ENCODE results near the gene EFCAB11. TPM values are rescaled to one million over a fixed set of nuclear protein-coding genes. Genes with fewer than 3 reads are reported as not detected.

EFCAB11 gene
- total RNA-seq, 1 experiment from 2014 or later = 15.5 TPM

- ChIA-PET CTCF (interaction anchor here (0.5 to 3.8 kb wide), 3 partner anchors 15 to 1567 kb away, joined by 4 to 18 read pairs (median 6); no protein-coding TSS in a partner anchor), POLR2A (no interaction called here)
- no peak overlapping the region for H3K27ac Mint-ChIP-seq
- TF ChIP-seq MAX (CRISPR knock-in tag; IDR thresholded peaks at IDR 0.05) (no peak), E2F5 (CRISPR knock-in tag; IDR thresholded peaks at IDR 0.05) (no peak), CTCF (IDR thresholded peaks at IDR 0.05) (no peak)
- DNase-seq (ENCODE audit: low spot score) = no peak
- no peaks in the 10 kb centered on the region for H3K27me3 Mint-ChIP-seq (ENCODE audit: low read depth)
- peaks cover under 1% of the 10 kb centered on the region; the same call in 1 of the 2 replicates for H3K36me3 Mint-ChIP-seq
- H3K4me3 Mint-ChIP-seq = no peak overlapping the region
- no peaks in the 10 kb centered on the region for H3K9me3 Mint-ChIP-seq
- ATAC-seq = no peak
- peaks cover 55% of the 10 kb centered on the region for H3K4me1 Mint-ChIP-seq
Observed at GRCh38 chr14:89957791-89958190, 3.3 kb upstream of the EFCAB11 start.

- ChIA-PET CTCF (interaction anchor here (0.5 to 3.8 kb wide), 3 partner anchors 16 to 1567 kb away, joined by 4 to 18 read pairs (median 6); no protein-coding TSS in a partner anchor), POLR2A (no interaction called here)
- ATAC-seq (no peak), DNase-seq (ENCODE audit: low spot score) (no peak)
- H3K36me3 Mint-ChIP-seq = no peaks in the 10 kb centered on the region
- 0 out of 2 replicates have a peak overlapping the region, but pooled peaks have one; percentile 24 for H3K27ac Mint-ChIP-seq
- H3K9me3 Mint-ChIP-seq = no peaks in the 10 kb centered on the region
- H3K27me3 Mint-ChIP-seq (ENCODE audit: low read depth) = no peaks in the 10 kb centered on the region
- TF ChIP-seq E2F5 (CRISPR knock-in tag; IDR thresholded peaks at IDR 0.05) = no peak
- no peak for TF ChIP-seq FOXP1 (CRISPR knock-in tag; IDR thresholded peaks at IDR 0.05; ENCODE audit: borderline replicate concordance)
- TF ChIP-seq ATF3 (CRISPR knock-in tag; conservative IDR thresholded peaks at IDR 0.05) = no peak
- H3K4me3 Mint-ChIP-seq = peak overlapping the region; percentile 97
- H3K4me1 Mint-ChIP-seq = peaks cover 55% of the 10 kb centered on the region
Observed at GRCh38 chr14:89957376-89957775, 2.8 kb upstream of the EFCAB11 start.

- Mint-ChIP-seq H3K9me3 (no peaks in the 10 kb centered on the region), H3K27me3 (ENCODE audit: low read depth) (no peaks in the 10 kb centered on the region), H3K4me3 (peak overlapping the region; percentile 97), H3K36me3 (no peaks in the 10 kb centered on the region), H3K4me1 (peaks cover 54% of the 10 kb centered on the region), H3K27ac (peak overlapping the region; percentile 94)
- no peak for ATAC-seq
- POLR2A ChIA-PET = no interaction called here
- CTCF ChIA-PET = interaction anchor here (0.8 to 3.8 kb wide), 4 partner anchors 17 to 714 kb away, joined by 3 to 66 read pairs (median 10); no protein-coding TSS in a partner anchor
- no peak for DNase-seq (ENCODE audit: low spot score)
- TF ChIP-seq ZNF532 (CRISPR knock-in tag; IDR thresholded peaks at IDR 0.05; ENCODE audit: borderline replicate concordance) (no peak), MYBL2 (CRISPR knock-in tag; IDR thresholded peaks at IDR 0.05) (no peak), ZMAT4 (CRISPR knock-in tag; IDR thresholded peaks at IDR 0.05) (no peak), AR (CRISPR knock-in tag; IDR thresholded peaks at IDR 0.05) (no peak), E2F4 (CRISPR knock-in tag; IDR thresholded peaks at IDR 0.05; ENCODE audit: borderline replicate concordance, low read depth) (no peak), ZNF317 (CRISPR knock-in tag; IDR thresholded peaks at IDR 0.05; ENCODE audit: borderline replicate concordance, low read depth) (no peak), ZNF416 (CRISPR knock-in tag; IDR thresholded peaks at IDR 0.05) (no peak), GRHL2 (CRISPR knock-in tag; IDR thresholded peaks at IDR 0.05; ENCODE audit: insufficient replicate concordance, severe bottlenecking) (no peak), ZNF423 (CRISPR knock-in tag; IDR thresholded peaks at IDR 0.05) (no peak)
Observed at GRCh38 chr14:89956661-89957009, 2.1 kb upstream of the EFCAB11 start.
